Gastroesophageal sphincter (tissue), 4 donors: Measurements from ENCODE around the gene UBR1. TPM values are rescaled to one million over a fixed set of nuclear protein-coding genes. Genes with fewer than 3 reads are reported as not detected.

Experiments used
- ATAC-seq: fragments of 150-250 bp; one replicate; pipeline ENCODE4 v1.9.1; 2016; ENCODE audit warnings: mild to moderate bottlenecking, moderate library complexity
- H3K27ac ChIP-seq, 4 donors: fragments of 200-600 bp; sonication (generic) in 3 of 4; 1 replicate in 3 of 4; 2 replicates in 1 of 4; pipeline ENCODE4 v1.5.1; 2016 to 2019
- H3K27me3 ChIP-seq: fragments of 200-600 bp; sonication (generic); one replicate; pipeline ENCODE4 v1.5.1; 2019
- H3K36me3 ChIP-seq, 2 donors: fragments of 200-600 bp; sonication (generic); one replicate each; pipeline ENCODE4 v1.5.1; 2019; ENCODE audit warnings: control low read depth in 1 of 2
- H3K4me1 ChIP-seq, 3 donors: fragments of 200-600 bp; sonication (generic); 1 replicate in 2 of 3; 2 replicates in 1 of 3; pipeline ENCODE4 v1.5.1; 2016 to 2019; ENCODE audit warnings: control low read depth in 2 of 3
- H3K4me3 ChIP-seq, 2 donors: fragments of 200-600 bp; sonication (generic); one replicate each; pipeline ENCODE4 v1.5.1; 2019; ENCODE audit warnings: mild to moderate bottlenecking in 1 of 2, moderate library complexity in 1 of 2
- H3K9me3 ChIP-seq, 3 donors: fragments of 200-600 bp; sonication (generic); one replicate each; pipeline ENCODE4 v1.5.1; 2017 to 2019; ENCODE audit warnings: control low read depth in 2 of 3
- EP300 ChIP-seq: sonication (generic); formaldehyde crosslinking; IDR thresholded peaks from one replicate; pipeline ENCODE4 v1.6.1; 2017; ENCODE audit warnings: antibody characterized with exemption, mild to moderate bottlenecking
- POLR2A ChIP-seq, 2 donors: fragments of 450-650 bp; IDR thresholded peaks; one replicate each; pipeline ENCODE4 v1.6.1; 2017; ENCODE audit warnings: antibody characterized with exemption in 2 of 2, mild to moderate bottlenecking in 2 of 2, moderate library complexity in 1 of 2
- POLR2AphosphoS5 ChIP-seq: sonication (generic); formaldehyde crosslinking; IDR thresholded peaks from one replicate; pipeline ENCODE4 v1.6.1; 2017; ENCODE audit warnings: antibody characterized with exemption
- WGBS, 2 donors: methylation state at CpG; one replicate each; pipeline ENCODE4 v1.1.5; 2018; ENCODE audit warnings: low coverage in 1 of 2; 5-methylcytosine and 5-hydroxymethylcytosine counted together
- total RNA-seq, 4 donors: library from RNA; depleted of rRNA; stranded (reverse); fragments of >200 nt; gene quantifications; one replicate each; pipeline ENCODE4 v1.1.0, GENCODE V29; 2016
- TF ChIP-seq, protein P1 (sequence below), 4 experiments: fragments of 200-600 bp in 2 of 4; fragments of 450-650 bp in 2 of 4; sonication (generic) in 1 of 4; IDR thresholded peaks; one replicate each; pipeline ENCODE4 v1.5.1; 2017 to 2019; ENCODE audit warnings: antibody characterized with exemption in 4 of 4, mild to moderate bottlenecking in 2 of 4, moderate library complexity in 2 of 4

The UBR1 gene
- total RNA-seq, 4 donors from 2014 or later, result 24.0 to 46.1 (median 31.5) TPM

DNA sequence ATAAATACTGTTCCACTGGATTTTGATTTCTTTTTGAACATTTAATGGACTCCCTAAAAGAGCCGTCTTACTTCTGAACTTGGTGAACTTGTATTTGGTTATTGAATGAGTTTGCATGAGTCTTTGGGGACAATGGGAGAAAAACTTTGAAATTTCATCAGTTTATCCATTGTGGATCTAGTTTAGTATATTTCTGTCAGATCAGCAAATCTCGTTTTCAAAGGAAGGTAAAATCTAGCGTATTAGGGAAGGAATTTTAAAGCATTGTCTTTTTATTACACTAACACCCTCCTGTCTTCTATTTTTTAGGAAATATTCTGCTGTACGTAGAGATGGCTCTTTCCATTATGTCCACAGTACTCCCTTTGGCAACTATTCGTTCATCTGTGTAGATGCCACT, 40.3 kb upstream of the UBR1 start:
- Histone ChIP-seq H3K9me3 (no peaks in the 10 kb centered on the region), H3K27ac (no peak overlapping the region), H3K4me1 (no peaks in the 10 kb centered on the region), H3K4me3 (no peak overlapping the region), H3K27me3 (no peaks in the 10 kb centered on the region), H3K36me3 (peaks cover 0 to 75% of the 10 kb centered on the region in 2 donors)
- no peak for ATAC-seq
- TF ChIP-seq POLR2AphosphoS5 (no peak), EP300 (no peak), POLR2A (IDR thresholded peaks at IDR 0.05) (no peak)
- TF ChIP-seq, protein P1, sequence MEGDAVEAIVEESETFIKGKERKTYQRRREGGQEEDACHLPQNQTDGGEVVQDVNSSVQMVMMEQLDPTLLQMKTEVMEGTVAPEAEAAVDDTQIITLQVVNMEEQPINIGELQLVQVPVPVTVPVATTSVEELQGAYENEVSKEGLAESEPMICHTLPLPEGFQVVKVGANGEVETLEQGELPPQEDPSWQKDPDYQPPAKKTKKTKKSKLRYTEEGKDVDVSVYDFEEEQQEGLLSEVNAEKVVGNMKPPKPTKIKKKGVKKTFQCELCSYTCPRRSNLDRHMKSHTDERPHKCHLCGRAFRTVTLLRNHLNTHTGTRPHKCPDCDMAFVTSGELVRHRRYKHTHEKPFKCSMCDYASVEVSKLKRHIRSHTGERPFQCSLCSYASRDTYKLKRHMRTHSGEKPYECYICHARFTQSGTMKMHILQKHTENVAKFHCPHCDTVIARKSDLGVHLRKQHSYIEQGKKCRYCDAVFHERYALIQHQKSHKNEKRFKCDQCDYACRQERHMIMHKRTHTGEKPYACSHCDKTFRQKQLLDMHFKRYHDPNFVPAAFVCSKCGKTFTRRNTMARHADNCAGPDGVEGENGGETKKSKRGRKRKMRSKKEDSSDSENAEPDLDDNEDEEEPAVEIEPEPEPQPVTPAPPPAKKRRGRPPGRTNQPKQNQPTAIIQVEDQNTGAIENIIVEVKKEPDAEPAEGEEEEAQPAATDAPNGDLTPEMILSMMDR (IDR thresholded peaks at IDR 0.05), result no peak
- 81 to 87% methylated on average over 5 of the region's 5 CpGs for WGBS, 2 donors

DNA sequence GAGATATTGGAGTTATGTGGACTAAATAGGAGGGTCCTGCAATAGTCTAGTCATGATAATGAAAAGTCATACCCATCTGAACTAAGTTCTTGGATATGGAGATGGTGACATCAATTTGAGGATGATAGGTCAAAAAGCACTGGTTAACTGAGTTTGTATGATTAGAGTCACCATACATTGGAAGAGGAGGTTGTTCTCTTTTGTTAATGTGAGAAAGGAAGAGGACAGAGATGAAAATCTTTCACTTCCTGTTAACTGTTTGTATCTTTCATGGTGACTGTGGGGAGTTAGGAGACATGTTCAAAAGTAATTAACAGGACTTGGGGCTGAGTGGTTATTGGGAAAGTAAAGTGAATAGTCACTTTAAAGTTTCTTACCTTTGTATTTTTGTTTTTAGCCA, 38.7 kb upstream of the UBR1 start:
- Histone ChIP-seq H3K4me3 (no peak overlapping the region), H3K27me3 (no peaks in the 10 kb centered on the region), H3K27ac (no peak overlapping the region), H3K9me3 (no peaks in the 10 kb centered on the region), H3K4me1 (no peaks in the 10 kb centered on the region), H3K36me3 (peaks cover 0 to 77% of the 10 kb centered on the region in 2 donors)
- TF ChIP-seq, protein P1 (IDR thresholded peaks at IDR 0.05), result no peak
- TF ChIP-seq POLR2A (IDR thresholded peaks at IDR 0.05) (no peak), EP300 (no peak), POLR2AphosphoS5 (no peak)
- ATAC-seq, result no peak

DNA sequence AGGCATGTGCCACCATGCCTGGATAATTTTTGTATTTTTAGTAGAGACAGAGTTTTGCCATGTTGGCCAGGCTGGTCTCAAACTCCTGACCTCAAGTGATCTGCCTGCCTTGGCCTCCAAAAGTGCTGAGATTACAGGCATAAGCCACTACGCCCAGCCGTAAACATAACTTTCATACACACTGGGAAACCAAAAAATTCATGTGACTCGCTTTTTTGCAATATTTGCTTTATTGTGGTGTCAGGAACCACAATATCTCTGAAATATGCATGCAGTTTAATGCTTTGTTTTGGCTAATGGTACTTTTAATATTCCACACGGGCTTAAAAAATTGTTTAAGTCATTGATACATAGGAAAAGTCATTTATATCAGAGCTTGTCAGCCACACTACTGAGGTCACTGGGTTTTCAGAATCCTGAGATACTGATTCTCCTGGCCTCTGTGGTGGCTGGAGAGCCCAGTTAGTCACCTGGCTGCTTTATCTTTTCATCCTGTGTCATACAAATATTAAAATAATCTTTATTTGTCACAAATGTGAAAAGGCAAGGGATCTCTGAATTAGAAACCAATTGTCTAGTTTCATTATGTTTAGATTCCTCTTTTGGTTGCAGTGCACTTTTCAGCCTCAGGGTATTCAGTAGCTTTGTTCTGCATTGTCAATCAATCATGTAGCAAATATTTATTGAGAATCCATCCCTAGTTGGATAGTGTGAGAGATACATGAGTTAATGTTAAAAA, 37.5 kb upstream of the UBR1 start:
- no peak for TF ChIP-seq POLR2AphosphoS5
- TF ChIP-seq POLR2A (IDR thresholded peaks at IDR 0.05), result no peak
- TF ChIP-seq, protein P1 (IDR thresholded peaks at IDR 0.05), result no peak
- no peak for TF ChIP-seq EP300
- H3K9me3 ChIP-seq, result no peaks in the 10 kb centered on the region
- H3K27ac ChIP-seq, result no peak overlapping the region
- no peak overlapping the region for H3K4me3 ChIP-seq
- no peaks in the 10 kb centered on the region for H3K4me1 ChIP-seq
- no peaks in the 10 kb centered on the region for H3K27me3 ChIP-seq
- 82 to 86% methylated on average over 4 of the region's 4 CpGs for WGBS, 2 donors
- peaks cover 0 to 77% of the 10 kb centered on the region in 2 donors for H3K36me3 ChIP-seq
- no peak for ATAC-seq

DNA sequence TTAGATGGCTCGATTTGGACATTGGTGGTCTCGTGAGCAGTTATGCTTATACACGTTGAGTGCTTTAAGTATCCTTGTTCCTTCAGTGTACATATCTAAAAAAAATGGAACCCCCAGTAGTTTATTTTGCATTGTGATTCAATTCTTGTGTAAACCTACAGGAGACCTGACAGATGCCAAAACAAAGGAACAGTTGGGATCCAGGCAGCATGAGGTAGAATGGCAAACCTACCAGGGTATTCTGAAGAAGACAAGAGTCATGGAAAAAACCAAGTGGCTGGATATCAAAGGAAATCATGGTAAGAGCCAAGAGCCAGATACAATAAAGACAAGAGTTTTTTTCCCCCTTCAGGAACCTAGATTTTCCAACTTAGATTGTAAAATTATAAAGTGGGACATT, 29.5 kb upstream of the UBR1 start:
- Histone ChIP-seq H3K27me3 (no peaks in the 10 kb centered on the region), H3K27ac (peak overlapping the region in 1 of 4 donors; percentile 90), H3K36me3 (peaks cover 0 to 51% of the 10 kb centered on the region in 2 donors), H3K4me3 (no peak overlapping the region), H3K4me1 (peaks cover 0 to 29% (median 0%) of the 10 kb centered on the region in 3 donors), H3K9me3 (no peaks in the 10 kb centered on the region)
- no peak for ATAC-seq
- TF ChIP-seq POLR2A (IDR thresholded peaks at IDR 0.05) (no peak), POLR2AphosphoS5 (no peak), EP300 (no peak)
- TF ChIP-seq, protein P1 (IDR thresholded peaks at IDR 0.05), result no peak
- WGBS, 2 donors, result 71 to 90% methylated on average over 2 to 3 of the region's 3 CpGs

DNA sequence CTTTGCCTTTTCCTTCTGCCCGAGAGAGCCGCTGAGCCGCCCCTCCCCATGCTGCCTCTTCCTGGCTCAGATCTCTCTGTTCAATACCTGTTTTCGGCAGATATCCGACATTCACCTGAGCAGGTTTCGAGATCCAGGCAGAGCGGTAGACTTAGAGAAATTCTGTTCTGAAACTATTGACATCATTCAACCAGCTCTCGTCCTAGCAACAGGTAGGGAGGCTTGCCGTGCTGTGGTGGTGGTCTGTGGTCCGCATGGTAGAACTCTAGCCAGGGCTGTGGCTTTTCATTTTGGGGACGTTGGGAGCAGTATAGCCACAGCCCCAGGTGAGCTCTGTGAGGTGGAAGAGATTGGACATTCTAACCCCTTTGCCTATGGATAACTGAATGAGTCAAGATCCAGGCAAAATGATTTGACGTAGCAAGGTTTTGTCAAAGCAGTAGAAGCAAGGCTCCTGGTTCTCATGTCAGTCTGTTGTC, 28.4 kb upstream of the UBR1 start:
- Histone ChIP-seq H3K36me3 (peaks cover 0 to 40% of the 10 kb centered on the region in 2 donors), H3K27me3 (no peaks in the 10 kb centered on the region), H3K4me3 (peak overlapping the region; percentile 69 to 80), H3K9me3 (no peaks in the 10 kb centered on the region), H3K4me1 (peaks cover 0 to 29% (median 0%) of the 10 kb centered on the region in 3 donors), H3K27ac (peak overlapping the region; percentile 39 to 92 (median 88))
- TF ChIP-seq, protein P1 (IDR thresholded peaks at IDR 0.05), result no peak
- 0 to 9% methylated on average over 1 to 9 of the region's 12 CpGs for WGBS, 2 donors
- ATAC-seq, result no peak
